NCI-H748 (cell line): ENCODE results near the gene CDC14C.
A peak's percentile ranks its signal among the peaks of the same experiment; 100 is the strongest.

Experiments used
- DNase-seq: peaks from one replicate; lab custom pipeline; 2025; ENCODE audit not compliant: unreplicated experiment; lab: John Stamatoyannopoulos, UW

Gene CDC14C

DNA sequence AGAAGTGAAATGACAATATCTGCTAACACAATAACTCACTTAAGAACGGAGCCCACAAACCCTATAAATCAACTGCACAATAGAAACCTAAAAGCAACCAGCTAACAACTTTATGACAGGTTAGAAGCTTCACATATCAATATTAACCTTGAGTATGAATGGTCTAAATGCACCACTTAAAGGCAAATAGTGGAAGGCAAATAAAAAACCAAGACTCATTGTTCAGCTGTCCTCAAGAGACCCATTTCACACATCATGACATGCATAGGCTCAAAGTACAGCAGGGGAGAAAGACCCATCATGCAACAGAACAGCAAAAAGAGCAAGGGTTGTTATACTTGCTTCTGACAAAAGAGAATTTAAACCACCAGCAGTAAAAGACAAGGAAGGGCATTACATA, 46.8 kb downstream of the CDC14C start:
- DNase-seq, result peak; percentile 78

DNA sequence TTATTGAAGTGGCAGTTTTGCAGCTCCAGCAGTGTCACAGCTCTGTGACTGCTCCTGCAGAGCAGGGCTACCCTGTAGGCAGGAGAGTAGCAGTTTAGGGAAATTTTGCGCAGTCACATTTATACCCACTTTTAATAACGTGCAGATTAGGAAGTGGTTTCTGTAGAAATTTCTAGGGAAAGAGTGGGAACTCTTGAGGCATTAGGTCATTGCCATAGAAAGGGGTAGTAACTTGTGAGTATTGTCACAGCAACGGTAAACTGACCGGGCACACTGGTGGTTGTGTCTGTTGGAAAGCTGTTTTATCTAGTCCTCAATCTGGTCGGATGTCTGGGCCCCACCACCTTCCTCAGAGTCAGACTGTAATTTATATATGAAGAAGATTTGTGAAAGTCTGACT, 51.9 kb downstream of the CDC14C start:
- DNase-seq, result no peak

DNA sequence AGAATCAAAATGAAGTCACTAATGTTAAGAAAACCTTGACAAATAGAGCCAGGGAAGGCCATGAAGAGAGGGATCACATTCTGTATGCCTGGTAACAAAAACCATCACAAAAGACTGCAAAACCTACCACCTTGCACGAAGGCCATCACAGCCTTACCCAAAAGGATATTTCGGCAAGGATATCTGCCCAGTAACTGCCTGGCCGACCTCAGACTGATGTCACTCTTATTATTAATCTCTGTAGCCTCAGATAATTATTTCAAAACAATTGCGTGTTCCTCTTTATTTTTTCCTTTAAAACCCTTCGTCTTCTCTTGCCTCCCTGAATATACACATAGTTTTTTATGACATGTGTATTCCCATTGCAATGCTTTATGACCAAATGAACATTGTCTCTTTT, 52.5 kb downstream of the CDC14C start:
- no peak for DNase-seq
